OCI-LY1 (cell line): Measurements from ENCODE around the gene HOXB4.

ENCODE experiments used
- CTCF ChIP-seq: fragments of 200-600 bp; sonication (generic), shearing (Covaris generic); IDR thresholded peaks from 2 replicates; pipeline ENCODE4 v1.5.1; 2017; ENCODE audit warnings: mild to moderate bottlenecking, antibody characterized with exemption, low read length, moderate library complexity, mixed read lengths
- EZH2 ChIP-seq: fragments of 200-600 bp; sonication (generic), shearing (Covaris generic); IDR thresholded peaks from 2 replicates; pipeline ENCODE4 v1.8.0; 2017; ENCODE audit warnings: borderline replicate concordance, mixed run types, mild to moderate bottlenecking, antibody characterized with exemption, low read length, moderate library complexity, mixed read lengths

- TF ChIP-seq CTCF (no peak), EZH2 (no peak)
Observed at GRCh38 chr17:48549914-48550501, 28.1 kb downstream of the HOXB4 start.
